ENCODE data around the gene TNFSF10.
"Not testable (repeated sequence)": the region's sequence is repeated elsewhere in the genome, so short reads cannot be mapped to it uniquely, and the experiment has no call there.

The TNFSF10 gene

GRCh38 chr3:172543884-172544283 lies 20.7 kb upstream of the TNFSF10 start:
- no peak for DNase-seq (ENCODE audit: low read depth)

DNA sequence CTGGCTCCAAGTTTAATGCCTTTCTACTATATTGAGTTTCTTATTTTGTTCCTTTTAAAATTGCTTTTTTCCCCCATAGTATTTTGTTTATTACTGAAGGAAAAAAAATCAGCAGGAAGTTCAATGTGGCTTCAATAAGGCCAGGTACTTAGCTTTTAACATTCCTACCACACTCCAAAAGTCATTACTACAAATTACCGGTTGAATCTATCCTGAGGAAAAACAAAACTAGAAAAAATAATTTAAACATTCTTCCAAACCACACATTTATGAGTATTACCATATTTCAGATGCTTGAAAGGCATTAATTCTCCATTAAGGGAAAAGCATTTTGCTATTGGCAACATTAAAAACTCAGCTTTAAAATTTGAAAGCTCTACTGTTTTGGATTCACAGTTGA lies 20.2 kb upstream of the TNFSF10 start:
- DNase-seq (ENCODE audit: low read depth), result no peak

DNA sequence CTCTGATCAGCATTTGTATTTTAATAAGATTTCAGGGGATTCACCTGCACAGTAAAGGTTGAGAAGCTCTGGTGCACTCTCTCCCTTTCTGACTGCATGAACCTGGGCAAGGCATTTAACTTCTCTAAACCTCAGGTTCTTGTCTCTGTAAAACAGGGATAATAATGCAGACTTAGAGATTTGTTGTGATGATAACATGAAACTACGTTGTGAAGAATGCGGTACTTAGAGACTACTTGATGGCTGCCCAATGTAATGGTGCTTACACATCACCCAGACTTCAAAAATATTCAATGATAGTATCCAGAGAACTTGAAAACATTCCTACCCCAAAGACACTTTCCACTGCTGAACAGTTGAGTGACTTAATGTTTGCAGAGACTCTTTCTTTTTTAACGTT lies 19.8 kb upstream of the TNFSF10 start:
- DNase-seq (ENCODE audit: low read depth), result no peak

DNA sequence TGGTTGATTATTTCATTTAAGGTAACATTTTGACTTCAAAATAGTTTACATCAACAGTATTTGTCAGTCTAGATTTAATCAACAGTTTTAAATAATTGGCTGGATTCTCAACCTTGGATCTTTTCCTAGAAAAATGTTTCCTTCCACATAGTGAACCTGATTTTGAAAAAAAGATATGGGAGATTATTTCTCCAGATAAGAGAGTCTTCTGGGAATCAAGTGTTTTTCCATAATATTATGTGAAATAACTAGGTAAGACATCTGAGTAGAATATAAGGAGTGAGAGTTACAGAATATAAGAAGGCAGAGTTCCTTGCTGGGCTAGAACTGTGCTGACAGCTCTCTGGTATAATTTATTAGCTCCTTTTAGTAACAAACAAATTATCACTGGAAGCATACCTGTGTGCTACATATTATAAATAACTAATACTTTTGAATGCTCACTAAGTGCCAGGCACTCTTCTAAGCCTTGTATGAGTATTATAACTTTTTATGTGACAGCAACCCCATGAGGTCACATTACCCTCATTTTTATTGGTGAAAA lies 18.8 kb upstream of the TNFSF10 start:
- DNase-seq (ENCODE audit: low read depth), result no peak

DNA sequence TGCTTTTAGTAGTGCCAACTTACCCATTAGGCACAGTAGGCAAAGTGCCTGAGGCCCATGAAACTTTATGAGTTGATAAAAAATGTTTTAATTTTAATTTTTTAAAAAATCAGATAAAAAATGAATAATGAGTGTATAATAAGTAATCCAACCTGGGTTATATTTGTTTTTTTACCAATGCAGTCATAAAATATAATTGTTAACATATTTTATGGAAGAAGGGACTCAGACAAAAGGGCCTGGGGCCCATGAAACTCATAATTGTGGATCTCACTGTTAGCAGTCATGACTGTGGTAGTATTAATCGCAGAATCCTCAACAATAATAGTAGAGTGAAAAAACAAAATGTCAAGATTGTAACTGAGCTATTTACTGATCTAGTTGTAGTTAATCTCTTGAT lies 16.8 kb upstream of the TNFSF10 start:
- no peak for DNase-seq (ENCODE audit: low read depth)

DNA sequence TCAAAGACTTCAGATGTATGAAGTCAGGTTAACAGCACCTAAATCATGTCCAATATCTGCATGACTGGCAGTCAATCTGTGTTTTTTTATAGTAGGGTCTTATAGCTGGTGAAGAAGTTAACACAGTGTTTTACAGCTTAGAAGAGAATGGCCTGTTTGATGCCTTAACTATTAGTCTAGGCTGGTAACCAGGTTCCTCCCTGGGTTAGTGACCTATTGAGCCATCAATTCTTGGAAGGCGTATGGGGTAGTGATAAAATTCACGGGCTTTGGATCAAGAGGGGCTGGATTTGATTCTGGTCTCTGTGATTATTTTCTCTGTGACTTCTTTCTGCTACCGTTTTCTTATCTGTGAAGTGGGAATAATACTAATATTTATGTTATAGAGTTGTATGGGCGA lies 16.0 kb upstream of the TNFSF10 start:
- no peak for DNase-seq (ENCODE audit: low read depth)

GRCh38 chr3:172538368-172539151 lies 15.3 kb upstream of the TNFSF10 start:
- DNase-seq (ENCODE audit: low read depth), result no peak

- no peak for DNase-seq (ENCODE audit: low read depth)
These were observed 14.4 kb upstream of the TNFSF10 start for GRCh38 chr3:172537507-172538158.

DNA sequence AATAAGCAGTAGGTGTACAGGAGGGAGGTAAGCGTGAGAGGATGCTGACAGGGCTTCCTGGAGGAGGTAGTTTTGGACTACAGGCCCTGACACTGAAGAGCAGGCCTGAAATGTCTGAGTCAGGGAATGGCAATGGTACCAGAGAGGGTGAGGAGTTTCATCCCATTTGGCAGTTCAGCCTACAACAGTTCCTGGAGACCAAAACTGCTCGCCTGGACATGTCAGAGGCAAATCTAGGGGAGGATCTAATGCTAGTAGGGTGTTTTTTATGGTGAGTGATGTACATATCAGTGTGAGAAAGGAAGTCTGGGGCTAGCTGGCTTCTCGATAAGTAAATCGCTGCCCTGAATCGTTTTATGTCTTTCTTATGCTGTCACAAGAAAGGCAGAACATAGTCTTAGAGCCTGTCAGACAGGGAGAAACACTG lies 13.8 kb upstream of the TNFSF10 start:
- no peak for DNase-seq (ENCODE audit: low read depth)

GRCh38 chr3:172536505-172536904 lies 13.3 kb upstream of the TNFSF10 start:
- no peak for DNase-seq (ENCODE audit: low read depth)

- DNase-seq (ENCODE audit: low read depth), result no peak
These were observed 7.3 kb upstream of the TNFSF10 start for GRCh38 chr3:172530566-172530965.

DNA sequence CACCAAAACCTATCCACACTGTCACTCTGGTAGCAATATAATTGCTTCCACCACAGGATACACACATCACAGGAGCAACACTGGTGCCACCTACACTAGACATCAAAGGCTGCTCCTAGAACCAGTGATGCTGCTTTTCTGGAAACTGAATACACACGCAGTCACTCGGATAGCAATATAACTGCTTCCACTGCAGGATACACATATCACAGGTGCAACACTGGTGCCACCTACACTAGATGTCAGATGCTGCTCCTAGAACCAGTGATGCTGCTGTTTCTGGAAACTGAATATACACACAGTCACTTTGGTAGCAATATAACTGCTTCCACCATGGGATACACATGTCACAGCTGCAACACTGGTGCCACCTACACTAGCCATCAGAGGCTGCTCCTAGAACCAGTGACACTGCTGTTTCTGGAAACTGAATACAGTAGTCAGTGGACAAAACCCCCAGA lies 6.9 kb upstream of the TNFSF10 start:
- no peak for DNase-seq (ENCODE audit: low read depth)

GRCh38 chr3:172528677-172529076 lies 5.4 kb upstream of the TNFSF10 start:
- DNase-seq (ENCODE audit: low read depth), result no peak

DNA sequence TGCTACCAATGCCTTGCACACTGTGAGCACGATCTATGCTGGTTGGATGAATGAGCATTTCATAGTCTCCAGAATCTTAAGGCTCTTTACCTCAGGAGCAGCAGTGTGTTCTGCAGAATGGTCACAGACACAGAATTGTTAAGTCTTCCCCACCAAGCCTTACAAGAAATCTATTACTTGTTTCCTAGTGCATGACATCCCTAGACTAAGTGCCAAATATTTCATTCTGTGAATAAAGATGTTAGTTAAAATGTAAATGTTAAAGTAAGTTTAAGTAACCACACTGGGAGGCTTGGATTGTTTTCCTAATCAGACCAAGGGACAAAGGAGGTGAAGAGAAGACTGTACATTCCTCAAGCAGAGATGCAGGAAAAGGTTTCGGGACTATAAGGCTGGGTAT lies 4.1 kb upstream of the TNFSF10 start:
- DNase-seq (ENCODE audit: low read depth), result no peak

GRCh38 chr3:172525116-172525613 lies 1.9 kb upstream of the TNFSF10 start:
- DNase-seq (ENCODE audit: low read depth), result no peak

DNA sequence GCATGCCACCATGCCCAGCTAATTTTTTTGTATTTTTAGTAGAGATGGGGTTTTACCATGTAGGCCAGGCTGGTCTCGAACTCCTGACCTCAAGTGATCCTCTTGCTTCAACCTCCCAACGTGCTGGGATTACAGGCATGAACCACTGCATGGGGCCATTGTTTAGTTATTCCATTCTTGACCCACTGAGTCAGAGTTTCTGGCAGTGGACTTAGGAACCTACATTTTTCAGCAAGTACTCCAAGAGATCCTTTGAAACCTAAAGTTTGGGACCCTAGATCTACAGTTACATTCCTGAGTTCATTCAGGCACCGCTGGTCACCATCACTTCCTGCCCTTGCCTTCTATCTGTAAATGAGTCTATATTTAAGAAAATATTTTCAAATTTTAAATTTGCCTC lies 1.4 kb upstream of the TNFSF10 start:
- DNase-seq (ENCODE audit: low read depth), result no peak

- not testable (repeated sequence) for DNase-seq (ENCODE audit: low read depth)
These were observed 1.1 kb downstream of the TNFSF10 start for GRCh38 chr3:172521837-172522726.

GRCh38 chr3:172520301-172520831 lies 2.9 kb downstream of the TNFSF10 start:
- no peak for DNase-seq (ENCODE audit: low read depth)

GRCh38 chr3:172519740-172520139 lies 3.5 kb downstream of the TNFSF10 start:
- DNase-seq (ENCODE audit: low read depth), result no peak

- DNase-seq (ENCODE audit: low read depth), result no peak
These were observed 4.1 kb downstream of the TNFSF10 start for GRCh38 chr3:172518929-172519640.

GRCh38 chr3:172517859-172518466 lies 5.3 kb downstream of the TNFSF10 start:
- DNase-seq (ENCODE audit: low read depth), result peak; percentile 57

All from stimulated activated CD4-positive, alpha-beta T cell treated with anti-CD3 and anti-CD28 coated beads, Interleukin-2, amount 100 ng/mL, for 4 hours (primary cell).